SK-N-MC (cell line): ENCODE results near the gene ATP1A1.

Experiments used
- EZH2 ChIP-seq: fragments of 200-600 bp; sonication (generic); IDR thresholded peaks from one replicate; pipeline ENCODE4 v1.6.1; 2017; ENCODE audit warnings: antibody characterized with exemption
- POLR2AphosphoS5 ChIP-seq: IDR thresholded peaks from 2 replicates; pipeline ENCODE4 v1.6.1; 2012; ENCODE audit warnings: mild to moderate bottlenecking, low read depth, low read length, borderline replicate concordance

DNA sequence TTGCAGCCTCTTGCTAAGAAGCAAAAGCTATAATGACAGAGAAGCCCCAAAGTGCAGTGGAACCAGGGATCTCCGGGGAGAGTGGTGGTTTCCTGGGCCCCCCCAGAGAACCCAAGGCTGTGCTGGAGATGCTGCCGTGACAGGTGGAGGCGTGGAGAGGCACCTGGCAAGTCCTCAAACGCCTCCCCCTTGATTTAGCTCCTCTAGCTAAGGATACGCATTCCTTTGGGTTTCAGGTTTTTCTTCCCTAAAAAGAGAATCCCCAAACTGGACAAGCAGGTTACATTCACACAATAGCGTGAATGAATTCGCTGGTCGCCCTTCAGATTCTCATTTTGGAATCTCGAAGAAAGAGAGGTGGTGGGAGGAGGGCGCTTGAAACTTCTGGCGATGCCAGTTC is 853 bp upstream of the ATP1A1 start:
- TF ChIP-seq EZH2, result no peak
- no peak for TF ChIP-seq POLR2AphosphoS5
